GM12875 (cell line): ENCODE measurements around the gene EMD.
A peak's percentile ranks its signal among the peaks of the same experiment; 100 is the strongest.
"Not testable (repeated sequence)": the region's sequence is repeated elsewhere in the genome, so short reads cannot be mapped to it uniquely, and the experiment has no call there.

ENCODE experiments used
- H3K4me3 ChIP-seq: one replicate; pipeline ENCODE4 v1.5.1; 2011; ENCODE audit warnings: low read depth, low read length, control low read depth
- CTCF ChIP-seq: IDR thresholded peaks from 2 replicates; pipeline ENCODE4 v1.5.1; 2011; ENCODE audit warnings: low read depth, mild to moderate bottlenecking, control low read depth, inconsistent platforms, low read length, moderate library complexity, borderline replicate concordance; ENCODE audit not compliant: insufficient read depth

The EMD gene

GRCh38 chrX:154378799-154379568 lies at the start of gene EMD:
Gene EMD, plus strand, starts transcription at chrX:154379295. Its CDS starts 190 bp downstream, at chrX:154379485.
- H3K4me3 ChIP-seq = peak within 1 kb of the TSS; percentile 82
- TF ChIP-seq CTCF = no peak

DNA sequence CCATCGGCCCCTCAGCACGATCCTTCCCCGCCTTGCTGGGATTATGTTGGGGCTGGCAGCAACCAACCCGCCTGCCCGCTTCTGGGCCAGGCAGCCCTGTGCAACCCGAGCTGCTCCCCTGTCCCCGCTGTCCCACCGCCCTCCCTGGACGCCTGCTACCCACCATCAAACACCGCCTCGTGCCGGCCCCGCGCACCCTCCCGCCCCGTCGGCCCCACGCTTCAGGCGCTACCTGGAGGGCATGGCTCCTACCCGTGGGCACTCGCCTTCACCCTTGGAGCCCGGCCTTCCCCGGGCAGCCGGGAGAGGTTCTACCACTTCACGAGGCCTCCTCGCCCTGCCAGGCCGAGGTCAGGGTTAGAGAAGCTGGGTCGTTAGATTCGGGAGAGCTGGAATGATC lies 46.5 kb upstream of the EMD start:
- H3K4me3 ChIP-seq = no peak overlapping the region
- no peak for TF ChIP-seq CTCF

DNA sequence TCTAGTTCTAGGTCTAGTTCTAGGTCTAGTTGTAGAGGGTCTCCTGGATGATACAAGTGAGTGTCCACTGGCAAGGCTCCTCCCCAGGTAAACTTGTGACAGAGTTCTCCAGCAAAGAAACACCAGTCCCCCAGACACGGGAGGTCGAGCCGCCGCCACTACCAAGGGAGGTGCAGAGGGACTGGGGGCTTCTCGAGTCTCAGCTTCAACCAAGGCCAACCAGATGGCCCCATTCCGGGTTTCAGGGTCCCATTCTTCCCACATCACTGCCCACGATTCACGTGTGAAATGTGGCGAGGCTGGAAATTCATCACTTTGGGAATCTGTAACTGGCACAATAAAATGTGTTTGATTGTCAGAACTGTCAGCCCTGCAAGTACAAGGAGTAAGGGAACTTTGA lies 46.0 kb upstream of the EMD start:
- no peak overlapping the region for H3K4me3 ChIP-seq
- no peak for TF ChIP-seq CTCF

DNA sequence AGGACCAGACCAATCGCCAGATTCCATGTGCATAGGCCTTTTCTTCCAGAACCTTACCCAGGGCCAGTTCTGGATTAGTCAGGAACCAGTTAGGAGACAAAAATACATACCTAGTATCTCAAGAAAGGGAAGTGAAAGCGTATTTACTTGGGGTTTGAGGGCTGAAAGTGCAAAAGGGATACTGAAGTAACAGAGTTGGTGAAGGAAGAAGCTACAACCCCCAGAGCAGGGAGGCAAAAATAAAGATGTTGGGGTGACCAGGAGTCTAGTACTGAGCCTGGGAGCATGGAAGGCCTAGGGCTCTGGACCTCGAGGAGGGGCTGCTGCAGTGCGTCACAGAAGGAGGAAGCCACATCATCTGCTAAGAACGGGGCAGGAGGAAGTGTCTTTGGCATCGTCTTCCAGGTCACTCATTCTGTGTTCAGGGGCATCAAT lies 45.2 kb upstream of the EMD start:
- no peak overlapping the region for H3K4me3 ChIP-seq
- no peak for TF ChIP-seq CTCF

DNA sequence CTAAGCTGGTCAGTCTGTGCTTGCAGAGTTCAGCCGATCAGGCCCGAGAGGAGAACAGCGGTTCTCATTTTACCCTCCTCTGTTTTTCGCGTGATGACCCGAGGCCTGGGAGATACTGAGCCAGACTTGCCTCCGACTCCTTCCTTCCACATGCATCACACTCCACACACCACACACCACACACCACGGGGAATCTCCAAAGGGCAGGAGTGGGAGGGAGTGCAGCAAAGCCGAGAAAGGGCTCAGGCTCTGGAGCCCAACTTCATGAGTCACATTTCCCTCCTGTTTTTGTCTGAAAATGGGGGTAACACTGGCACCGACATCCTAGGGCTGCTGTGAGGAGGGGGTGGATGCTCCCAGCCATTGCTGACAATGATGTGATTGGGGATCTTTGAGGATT lies 44.6 kb upstream of the EMD start:
- no peak overlapping the region for H3K4me3 ChIP-seq
- TF ChIP-seq CTCF = no peak

DNA sequence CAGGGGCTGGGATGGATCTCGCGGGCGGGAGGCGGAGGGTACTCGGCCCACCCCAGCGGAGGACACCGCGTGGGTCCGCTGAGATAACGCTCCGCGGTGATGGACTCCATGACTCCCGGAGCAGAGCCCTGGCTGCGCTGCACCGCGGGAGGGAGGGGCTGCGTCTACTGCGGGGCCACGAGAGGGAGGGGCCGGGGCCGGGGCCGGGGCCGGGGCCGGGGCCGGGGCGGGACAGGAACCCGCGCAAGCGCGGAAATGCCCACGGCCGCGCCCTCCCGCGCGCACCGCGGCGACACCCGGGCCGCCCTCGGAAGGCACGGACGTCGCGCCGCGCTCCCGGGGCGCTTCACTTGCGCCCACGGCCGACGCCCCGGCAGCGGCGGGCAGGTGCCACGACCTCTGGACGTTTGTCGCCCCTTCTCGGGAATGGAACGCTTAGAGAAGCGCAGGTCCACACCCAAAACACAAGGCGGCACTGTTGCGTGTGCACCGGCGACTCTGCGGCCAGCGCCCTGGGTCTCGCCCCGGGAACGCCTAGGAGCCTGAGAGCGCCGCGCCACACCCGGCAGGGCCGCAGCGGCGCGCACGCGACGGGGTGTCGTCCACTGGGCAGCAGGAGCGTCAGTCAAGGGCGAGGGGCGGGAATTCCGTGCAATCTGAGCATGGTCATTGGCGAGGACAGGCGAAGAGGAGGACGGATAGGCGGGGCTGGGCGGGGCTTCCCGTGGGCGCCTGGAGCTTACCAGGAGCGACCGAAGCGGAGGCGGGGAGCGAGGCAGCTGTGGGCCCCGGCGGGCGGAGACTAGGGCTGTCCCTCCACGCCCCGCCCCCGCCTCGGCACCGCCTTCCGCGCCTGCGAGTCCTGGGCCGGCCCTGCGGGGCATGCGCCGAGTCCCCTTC lies 37.4 kb upstream of the EMD start:
- not testable (repeated sequence) for H3K4me3 ChIP-seq

GRCh38 chrX:154343063-154343462 lies 36.0 kb upstream of the EMD start:
- H3K4me3 ChIP-seq = not testable (repeated sequence)

- not testable (repeated sequence) for H3K4me3 ChIP-seq
These were observed 35.5 kb upstream of the EMD start for GRCh38 chrX:154343620-154344019.
